VCaP (cell line): ENCODE data around the gene ZFYVE26.

ENCODE experiments used
- H3K27ac ChIP-seq: fragments of 450-650 bp; 2 replicates; pipeline ENCODE4 v1.5.1; 2017
- TF ChIP-seq, protein P1 (sequence below): fragments of 450-650 bp; conservative IDR thresholded peaks from 2 replicates; pipeline ENCODE4 v1.5.1; 2017; ENCODE audit warnings: mild to moderate bottlenecking, moderate library complexity

ZFYVE26 gene

DNA sequence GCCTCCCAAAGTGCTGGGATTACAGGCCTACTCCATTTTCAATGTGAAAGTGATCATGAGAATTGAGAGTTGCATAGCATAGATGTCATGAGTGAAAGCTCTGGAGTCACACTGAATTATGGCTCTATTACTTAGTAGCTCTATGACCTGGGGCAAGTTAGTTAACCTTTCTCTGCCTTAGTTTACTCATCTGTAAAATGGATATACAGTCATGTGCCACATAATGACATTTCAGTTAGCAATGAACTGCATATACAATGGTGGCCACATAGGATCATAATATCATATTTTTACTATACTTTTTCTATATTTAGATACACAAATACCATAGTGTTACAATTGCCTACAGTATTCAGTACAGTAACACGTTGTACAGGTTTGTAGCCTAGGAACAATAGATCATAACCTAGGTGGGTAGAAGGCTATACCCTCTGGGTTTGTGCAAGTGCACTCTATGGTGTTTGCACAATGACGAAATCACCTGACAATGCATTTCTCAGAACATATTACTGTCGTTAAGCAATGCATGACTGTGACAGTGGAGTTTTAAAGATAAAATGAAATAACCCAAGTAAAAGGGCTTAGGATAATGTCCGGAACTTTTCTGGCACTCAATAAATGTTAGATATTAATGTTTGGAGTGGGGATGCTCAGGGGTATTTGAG lies 53.1 kb downstream of the ZFYVE26 start:
- H3K27ac ChIP-seq = no peak overlapping the region
- TF ChIP-seq, protein P1, sequence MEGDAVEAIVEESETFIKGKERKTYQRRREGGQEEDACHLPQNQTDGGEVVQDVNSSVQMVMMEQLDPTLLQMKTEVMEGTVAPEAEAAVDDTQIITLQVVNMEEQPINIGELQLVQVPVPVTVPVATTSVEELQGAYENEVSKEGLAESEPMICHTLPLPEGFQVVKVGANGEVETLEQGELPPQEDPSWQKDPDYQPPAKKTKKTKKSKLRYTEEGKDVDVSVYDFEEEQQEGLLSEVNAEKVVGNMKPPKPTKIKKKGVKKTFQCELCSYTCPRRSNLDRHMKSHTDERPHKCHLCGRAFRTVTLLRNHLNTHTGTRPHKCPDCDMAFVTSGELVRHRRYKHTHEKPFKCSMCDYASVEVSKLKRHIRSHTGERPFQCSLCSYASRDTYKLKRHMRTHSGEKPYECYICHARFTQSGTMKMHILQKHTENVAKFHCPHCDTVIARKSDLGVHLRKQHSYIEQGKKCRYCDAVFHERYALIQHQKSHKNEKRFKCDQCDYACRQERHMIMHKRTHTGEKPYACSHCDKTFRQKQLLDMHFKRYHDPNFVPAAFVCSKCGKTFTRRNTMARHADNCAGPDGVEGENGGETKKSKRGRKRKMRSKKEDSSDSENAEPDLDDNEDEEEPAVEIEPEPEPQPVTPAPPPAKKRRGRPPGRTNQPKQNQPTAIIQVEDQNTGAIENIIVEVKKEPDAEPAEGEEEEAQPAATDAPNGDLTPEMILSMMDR = no peak

DNA sequence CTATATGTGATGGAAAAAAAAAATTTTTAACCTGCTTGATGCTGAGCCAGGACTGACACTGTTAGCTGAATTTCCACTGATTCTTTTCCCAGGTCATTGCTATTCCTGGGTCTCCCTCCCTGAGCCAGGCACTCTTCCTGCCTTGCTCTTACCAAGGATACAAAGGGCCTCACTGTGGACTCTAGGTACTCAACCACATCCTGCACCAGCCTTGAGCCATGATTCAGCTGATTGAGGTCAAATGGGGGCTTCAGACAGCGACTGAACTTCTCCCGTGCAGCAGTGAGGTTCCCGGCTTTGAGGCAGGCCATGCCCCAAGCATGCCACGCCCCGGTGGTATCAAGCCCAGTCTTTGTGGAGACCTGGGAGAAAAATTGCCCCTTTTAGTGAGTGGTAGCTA lies 54.3 kb downstream of the ZFYVE26 start:
- TF ChIP-seq, protein P1 = no peak
- H3K27ac ChIP-seq = no peak overlapping the region

DNA sequence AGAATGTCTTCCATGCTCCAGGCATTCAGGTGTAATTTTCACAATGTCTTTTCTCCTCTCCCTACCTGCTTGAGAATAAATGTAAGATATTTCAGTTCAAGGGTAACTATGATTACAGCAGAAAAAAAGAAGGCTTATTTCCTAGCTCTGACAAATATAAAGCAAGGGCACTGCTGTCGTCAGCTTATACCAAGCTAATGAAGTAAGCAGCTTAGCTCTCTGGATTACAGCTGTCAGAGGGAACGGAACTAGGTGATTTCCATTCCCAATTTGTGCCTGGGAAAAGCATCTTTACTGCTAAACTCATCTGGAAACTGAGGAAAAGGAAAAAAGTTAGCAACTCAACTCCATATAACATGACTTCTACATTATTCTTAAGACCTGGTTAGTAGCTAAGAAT lies 56.5 kb downstream of the ZFYVE26 start:
- TF ChIP-seq, protein P1 = no peak
- H3K27ac ChIP-seq = no peak overlapping the region

DNA sequence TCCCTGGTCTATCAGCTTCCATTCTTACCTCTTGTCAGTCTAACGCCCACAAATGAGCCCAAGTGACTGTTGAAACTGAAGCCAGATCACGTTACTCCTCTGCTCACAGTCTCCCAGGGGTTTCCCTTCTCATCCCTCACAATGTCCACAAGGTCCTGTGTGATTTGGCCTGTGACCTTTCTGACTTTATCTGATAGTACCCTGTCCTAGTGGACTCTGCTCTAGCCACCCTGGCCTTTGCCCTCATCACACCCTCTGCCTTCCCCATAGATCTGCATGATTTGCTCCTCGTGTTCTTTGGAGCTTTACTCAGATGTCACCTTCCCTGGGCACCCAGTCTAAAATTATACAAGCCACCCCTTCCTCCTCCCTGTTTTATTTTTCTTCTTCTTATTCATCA lies 59.2 kb downstream of the ZFYVE26 start:
- TF ChIP-seq, protein P1 = no peak
- H3K27ac ChIP-seq = no peak overlapping the region

DNA sequence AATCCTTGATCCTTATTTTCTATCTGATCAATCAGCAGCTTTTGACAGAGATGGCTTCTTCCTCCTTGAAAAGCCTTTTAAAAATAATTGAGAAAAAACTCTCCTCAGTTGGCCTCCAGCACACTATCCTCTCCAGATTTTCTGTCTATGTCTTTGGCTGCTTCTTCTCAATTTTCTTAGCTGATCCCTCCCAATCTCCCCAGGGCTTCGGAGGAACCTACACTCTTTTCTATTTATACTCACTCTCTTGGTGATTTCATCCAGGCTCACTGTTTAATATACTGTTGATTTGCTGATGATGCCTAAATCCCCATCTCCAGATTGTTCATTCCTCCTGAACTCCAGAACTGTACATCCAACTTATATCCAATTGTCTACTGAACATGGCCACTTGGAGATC lies 59.9 kb downstream of the ZFYVE26 start:
- H3K27ac ChIP-seq = no peak overlapping the region
- TF ChIP-seq, protein P1 = no peak

DNA sequence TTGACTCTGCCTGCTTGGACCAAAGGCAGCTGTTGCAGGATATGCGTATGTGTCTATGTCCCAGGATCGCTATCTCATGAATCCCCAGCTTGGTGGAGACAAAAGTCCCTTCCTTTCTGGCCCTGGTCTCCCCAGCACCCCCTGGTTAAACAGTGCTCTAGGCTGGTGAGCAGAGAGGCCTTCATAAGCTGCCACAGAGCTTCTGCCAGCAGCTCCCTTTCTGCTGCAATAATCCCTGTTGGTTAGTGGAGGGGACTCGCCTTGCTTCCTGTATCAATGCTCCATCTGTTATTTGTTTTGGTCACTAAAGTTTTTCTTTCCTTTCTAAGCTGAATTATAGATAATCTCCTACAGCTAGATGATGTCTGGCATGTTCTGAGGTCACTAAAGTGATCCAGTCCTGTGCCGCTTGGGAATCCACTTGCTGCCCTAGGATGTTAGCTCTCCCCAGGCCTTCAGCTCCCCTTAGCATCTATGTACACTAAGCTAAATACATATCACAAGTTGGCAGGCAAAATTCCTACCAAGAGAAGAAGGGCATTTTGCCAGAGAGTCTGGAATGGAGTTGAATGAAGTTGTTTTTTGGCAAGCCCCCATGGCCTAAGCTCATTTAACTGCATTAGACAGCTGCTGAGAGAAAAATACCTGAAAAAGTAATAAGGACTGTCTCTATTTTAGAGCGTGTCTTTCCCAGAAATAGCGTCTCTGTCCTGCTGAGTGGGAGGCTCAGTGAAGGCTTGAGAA lies 66.9 kb downstream of the ZFYVE26 start:
- H3K27ac ChIP-seq = no peak overlapping the region
- TF ChIP-seq, protein P1 = no peak

DNA sequence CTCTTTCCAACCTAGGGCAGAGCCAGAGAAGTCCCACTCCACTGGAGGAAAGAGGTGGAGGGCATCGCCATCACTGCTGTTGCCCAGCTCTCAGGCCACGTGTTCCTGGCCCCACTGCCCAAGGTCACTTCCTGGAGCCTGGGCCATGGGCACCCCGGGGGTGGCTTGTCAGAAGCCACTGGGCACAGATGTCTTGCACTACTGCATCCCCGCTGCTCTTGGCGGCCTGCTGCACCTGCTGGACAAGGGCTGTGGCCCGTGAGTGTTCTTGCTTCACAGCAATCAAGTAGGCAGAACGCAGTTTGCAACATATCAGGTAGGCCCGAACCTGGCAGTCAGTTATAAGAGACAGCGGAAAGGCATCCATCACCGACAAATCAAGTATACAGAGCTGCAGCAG lies 68.1 kb downstream of the ZFYVE26 start:
- H3K27ac ChIP-seq = no peak overlapping the region
- TF ChIP-seq, protein P1 = no peak
